ENCODE measurements around the gene CAMK1D. TPM values are rescaled to one million over a fixed set of nuclear protein-coding genes. Genes with fewer than 3 reads are reported as not detected.

The CAMK1D gene
- total RNA-seq, 2 donors from 2014 or later, result 4.5 to 7.8 TPM

DNA sequence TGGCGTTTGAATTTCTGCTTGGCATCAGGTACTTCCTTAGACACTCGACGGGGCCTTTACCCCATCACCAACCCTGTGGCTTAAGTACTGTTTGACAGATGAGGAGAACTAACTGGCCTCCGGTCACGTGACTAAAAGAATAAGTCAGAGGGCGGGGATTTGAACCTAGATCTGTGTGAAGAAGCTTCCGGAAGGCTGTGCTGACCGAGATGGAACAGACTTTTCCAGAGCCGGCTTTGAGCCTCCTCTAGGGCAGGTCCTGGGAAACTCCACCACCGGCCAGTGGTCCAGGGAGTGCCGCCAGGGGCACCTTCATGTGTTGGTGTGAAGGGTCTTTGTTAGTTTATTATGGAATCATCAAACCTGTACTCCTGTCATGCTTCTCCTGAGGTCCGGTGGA lies 26.9 kb downstream of the CAMK1D start:
- no peak for DNase-seq
- H3K4me3 ChIP-seq (ENCODE audit: low read length), result no peak overlapping the region
- H3K9me3 Mint-ChIP-seq, result no peaks in the 10 kb centered on the region
- H3K36me3 ChIP-seq (ENCODE audit: control insufficient read depth, insufficient read depth, low read length), result no peaks in the 10 kb centered on the region
- no peaks in the 10 kb centered on the region for H3K27me3 ChIP-seq (ENCODE audit: control insufficient read depth, insufficient read depth, low read length, poor library complexity, severe bottlenecking)
- H3K27me3 Mint-ChIP-seq (ENCODE audit: insufficient read depth), result no peaks in the 10 kb centered on the region
- no peak overlapping the region for H3K27ac Mint-ChIP-seq
- H3K9ac ChIP-seq (ENCODE audit: extremely low read depth, low read length, poor library complexity, severe bottlenecking), result no peak overlapping the region
- H3K4me1 ChIP-seq (ENCODE audit: control insufficient read depth, insufficient read depth, low read length), result no peaks in the 10 kb centered on the region
- no peaks in the 10 kb centered on the region for H3K9me3 ChIP-seq (ENCODE audit: control insufficient read depth, low read length)
- H3K4me1 Mint-ChIP-seq, result no peaks in the 10 kb centered on the region
- TF ChIP-seq CTCF (conservative IDR thresholded peaks at IDR 0.05), result no peak
- H3K36me3 Mint-ChIP-seq (ENCODE audit: low read depth), result no peaks in the 10 kb centered on the region
- H3K4me3 Mint-ChIP-seq, result no peak overlapping the region
- 90 to 96% methylated on average over 7 to 12 of the region's 12 CpGs for WGBS, 2 experiments (ENCODE audit: insufficient coverage in 1 of 2, insufficient read length in 1 of 2)
- H3K27ac ChIP-seq (ENCODE audit: low read depth, low read length), result no peak overlapping the region

DNA sequence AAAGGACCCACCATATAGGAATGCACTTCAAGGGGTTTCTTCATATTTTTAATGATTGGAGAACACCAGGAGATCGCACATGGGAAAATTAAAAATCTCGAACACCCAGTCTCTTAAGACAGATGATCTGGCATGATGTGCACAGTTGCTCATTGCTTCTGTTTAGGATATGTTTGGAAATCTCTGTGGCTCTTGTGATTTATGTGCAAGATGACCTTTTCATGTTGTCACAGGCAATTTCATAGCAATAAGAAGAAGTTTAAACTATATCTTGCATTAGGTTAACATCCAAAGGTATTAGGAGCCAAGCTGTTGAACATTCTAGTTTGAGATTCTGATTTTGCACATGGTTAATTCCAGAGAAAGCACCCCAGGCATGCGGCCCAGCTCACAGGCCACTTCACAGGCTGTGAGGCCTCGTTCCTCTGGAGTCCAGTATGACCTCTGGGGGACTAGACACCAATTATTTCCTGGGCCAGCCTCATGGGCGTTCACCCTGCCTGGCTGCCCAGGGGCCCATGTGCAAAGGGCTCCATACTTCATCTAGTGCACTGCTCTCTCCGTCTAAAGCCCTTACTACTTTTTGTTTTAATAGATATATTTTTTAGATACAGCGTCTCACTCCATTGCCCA lies 28.4 kb downstream of the CAMK1D start:
- H3K27ac ChIP-seq (ENCODE audit: low read depth, low read length), result no peak overlapping the region
- H3K27me3 ChIP-seq (ENCODE audit: control insufficient read depth, insufficient read depth, low read length, poor library complexity, severe bottlenecking), result no peaks in the 10 kb centered on the region
- no peaks in the 10 kb centered on the region for H3K4me1 Mint-ChIP-seq
- H3K4me3 Mint-ChIP-seq, result no peak overlapping the region
- H3K27ac Mint-ChIP-seq, result no peak overlapping the region
- H3K36me3 ChIP-seq (ENCODE audit: control insufficient read depth, insufficient read depth, low read length), result no peaks in the 10 kb centered on the region
- no peak for TF ChIP-seq CTCF (conservative IDR thresholded peaks at IDR 0.05)
- no peaks in the 10 kb centered on the region for H3K36me3 Mint-ChIP-seq (ENCODE audit: low read depth)
- H3K9me3 Mint-ChIP-seq, result no peaks in the 10 kb centered on the region
- H3K9me3 ChIP-seq (ENCODE audit: control insufficient read depth, low read length), result no peaks in the 10 kb centered on the region
- WGBS, 2 experiments (ENCODE audit: insufficient coverage in 1 of 2, insufficient read length in 1 of 2), result 72 to 87% methylated on average over 4 to 7 of the region's 7 CpGs
- H3K4me3 ChIP-seq (ENCODE audit: low read length), result no peak overlapping the region
- H3K4me1 ChIP-seq (ENCODE audit: control insufficient read depth, insufficient read depth, low read length), result no peaks in the 10 kb centered on the region
- no peak overlapping the region for H3K9ac ChIP-seq (ENCODE audit: extremely low read depth, low read length, poor library complexity, severe bottlenecking)
- DNase-seq, result no peak
- no peaks in the 10 kb centered on the region for H3K27me3 Mint-ChIP-seq (ENCODE audit: insufficient read depth)

- Mint-ChIP-seq H3K36me3 (ENCODE audit: low read depth) (no peaks in the 10 kb centered on the region), H3K4me1 (no peaks in the 10 kb centered on the region), H3K27ac (no peak overlapping the region), H3K27me3 (ENCODE audit: insufficient read depth) (no peaks in the 10 kb centered on the region), H3K9me3 (no peaks in the 10 kb centered on the region), H3K4me3 (no peak overlapping the region)
- no peak for DNase-seq
- no peaks in the 10 kb centered on the region for H3K4me1 ChIP-seq (ENCODE audit: control insufficient read depth, insufficient read depth, low read length)
- no peak overlapping the region for H3K27ac ChIP-seq (ENCODE audit: low read depth, low read length)
- TF ChIP-seq CTCF (conservative IDR thresholded peaks at IDR 0.05), result no peak
- no peaks in the 10 kb centered on the region for H3K27me3 ChIP-seq (ENCODE audit: control insufficient read depth, insufficient read depth, low read length, poor library complexity, severe bottlenecking)
- H3K4me3 ChIP-seq (ENCODE audit: low read length), result no peak overlapping the region
- no peak overlapping the region for H3K9ac ChIP-seq (ENCODE audit: extremely low read depth, low read length, poor library complexity, severe bottlenecking)
- H3K9me3 ChIP-seq (ENCODE audit: control insufficient read depth, low read length), result no peaks in the 10 kb centered on the region
- H3K36me3 ChIP-seq (ENCODE audit: control insufficient read depth, insufficient read depth, low read length), result no peaks in the 10 kb centered on the region
- 89 to 92% methylated on average over 4 to 5 of the region's 5 CpGs for WGBS, 2 experiments (ENCODE audit: insufficient coverage in 1 of 2, insufficient read length in 1 of 2)
Measured at GRCh38 chr10:12380999-12381398, 31.7 kb downstream of the CAMK1D start.

Measured in endodermal cell (in vitro differentiated cells).